ENCODE data around the gene SNPH. TPM values are rescaled to one million over a fixed set of nuclear protein-coding genes. Genes with fewer than 3 reads are reported as not detected.

SNPH gene
- total RNA-seq, 1 donor from 2014 or later, result 0.43 TPM

DNA sequence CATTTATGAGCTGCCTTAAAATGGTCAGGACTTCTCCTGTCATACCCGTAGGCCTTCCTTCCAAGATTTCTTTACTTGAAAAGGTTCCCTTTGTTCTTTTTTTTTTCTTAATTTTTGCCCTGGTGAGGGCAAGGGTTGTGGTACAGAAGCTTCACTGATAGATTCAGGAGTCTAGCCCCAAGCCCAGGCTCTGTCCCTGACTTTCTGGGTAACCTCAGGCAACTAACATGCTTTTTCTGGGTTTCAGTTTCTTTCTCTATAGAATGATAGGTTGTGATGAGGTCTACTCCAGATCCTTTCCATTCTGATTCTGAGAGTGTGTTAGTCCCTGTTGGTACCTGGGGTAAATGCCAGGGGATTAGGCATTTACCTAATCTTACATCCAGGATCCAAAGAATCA, 21.2 kb downstream of the SNPH start:
- Mint-ChIP-seq H3K36me3 (no peaks in the 10 kb centered on the region), H3K4me1 (peaks cover 8% of the 10 kb centered on the region), H3K9me3 (no peaks in the 10 kb centered on the region), H3K4me3 (no peak overlapping the region), H3K27me3 (ENCODE audit: insufficient read depth, low read depth) (no peaks in the 10 kb centered on the region), H3K27ac (no peak overlapping the region)
- no peak overlapping the region for H3K4me3 ChIP-seq
- H2AFZ ChIP-seq (replicated peaks), result no peak overlapping the region
- TF ChIP-seq CTCF (IDR thresholded peaks at IDR 0.05) (no peak), EZH2 (IDR thresholded peaks at IDR 0.05) (no peak), EZH2phosphoT487 (IDR thresholded peaks at IDR 0.05) (no peak)
- H3K9ac ChIP-seq, result no peak overlapping the region
- H4K20me1 ChIP-seq (ENCODE audit: low read depth), result no peaks in the 10 kb centered on the region
- DNase-seq (ENCODE audit: low spot score), result no peak
- H3F3A ChIP-seq (ENCODE audit: low read depth), result peaks cover 10% of the 10 kb centered on the region
- H3K9me3 ChIP-seq (ENCODE audit: low read depth), result no peaks in the 10 kb centered on the region
- H3K4me1 ChIP-seq, result peaks cover 35% of the 10 kb centered on the region
- H3K27ac ChIP-seq, result no peak overlapping the region
- no peaks in the 10 kb centered on the region for H3K36me3 ChIP-seq
- no peak overlapping the region for H3K4me2 ChIP-seq
- no peaks in the 10 kb centered on the region for H3K27me3 ChIP-seq
- H3K79me2 ChIP-seq (ENCODE audit: low read depth), result no peaks in the 10 kb centered on the region

DNA sequence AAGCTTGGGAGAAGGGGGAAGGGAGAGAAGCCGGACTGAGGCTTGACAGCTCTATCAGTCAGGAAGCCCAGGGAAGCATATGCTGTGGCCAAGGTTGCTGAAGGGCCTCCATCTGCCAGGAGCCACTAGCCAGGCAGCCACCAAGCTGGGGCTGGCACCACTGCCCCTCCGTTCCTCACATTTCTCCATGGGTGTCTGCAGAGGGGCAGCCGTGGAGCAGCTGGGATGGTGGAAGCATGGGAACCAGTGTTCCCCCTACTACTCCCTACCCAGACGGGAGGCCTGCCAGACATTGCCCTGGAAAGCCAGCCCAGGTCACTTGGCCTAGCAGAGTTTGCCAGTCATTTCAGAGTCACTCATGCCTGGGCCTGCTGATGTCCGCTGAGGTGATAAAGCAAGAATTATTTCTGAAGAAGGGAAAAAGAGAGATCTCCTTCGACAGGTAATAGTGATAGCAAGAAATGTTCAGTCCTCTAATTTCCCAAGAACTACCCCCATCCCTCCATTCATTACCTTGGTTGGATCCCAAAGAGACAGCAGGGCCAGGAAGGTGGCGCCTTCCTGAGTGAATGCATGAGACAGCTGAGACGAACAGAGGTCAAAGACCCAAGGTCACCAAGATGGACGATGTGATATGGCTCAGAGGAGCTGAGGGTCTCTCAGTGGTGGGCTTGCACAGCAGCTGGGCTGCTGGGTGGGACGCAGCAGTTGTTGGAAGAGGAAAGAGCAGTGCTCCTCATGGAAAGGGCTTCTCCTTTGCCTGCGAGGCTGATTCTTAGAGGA, 21.9 kb downstream of the SNPH start:
- H3F3A ChIP-seq (ENCODE audit: low read depth), result peaks cover 10% of the 10 kb centered on the region
- Mint-ChIP-seq H3K4me1 (peaks cover 12% of the 10 kb centered on the region), H3K36me3 (no peaks in the 10 kb centered on the region), H3K27me3 (ENCODE audit: insufficient read depth, low read depth) (no peaks in the 10 kb centered on the region), H3K4me3 (no peak overlapping the region), H3K9me3 (no peaks in the 10 kb centered on the region), H3K27ac (no peak overlapping the region)
- no peaks in the 10 kb centered on the region for H3K36me3 ChIP-seq
- TF ChIP-seq EZH2phosphoT487 (IDR thresholded peaks at IDR 0.05) (no peak), CTCF (IDR thresholded peaks at IDR 0.05) (no peak), EZH2 (IDR thresholded peaks at IDR 0.05) (no peak)
- H2AFZ ChIP-seq (replicated peaks), result no peak overlapping the region
- H3K4me3 ChIP-seq, result no peak overlapping the region
- H3K4me1 ChIP-seq, result peaks cover 32% of the 10 kb centered on the region
- DNase-seq (ENCODE audit: low spot score), result no peak
- H3K79me2 ChIP-seq (ENCODE audit: low read depth), result no peaks in the 10 kb centered on the region
- H3K27ac ChIP-seq, result no peak overlapping the region
- no peak overlapping the region for H3K4me2 ChIP-seq
- H3K9me3 ChIP-seq (ENCODE audit: low read depth), result no peaks in the 10 kb centered on the region
- no peaks in the 10 kb centered on the region for H4K20me1 ChIP-seq (ENCODE audit: low read depth)
- no peak overlapping the region for H3K9ac ChIP-seq
- H3K27me3 ChIP-seq, result no peaks in the 10 kb centered on the region

DNA sequence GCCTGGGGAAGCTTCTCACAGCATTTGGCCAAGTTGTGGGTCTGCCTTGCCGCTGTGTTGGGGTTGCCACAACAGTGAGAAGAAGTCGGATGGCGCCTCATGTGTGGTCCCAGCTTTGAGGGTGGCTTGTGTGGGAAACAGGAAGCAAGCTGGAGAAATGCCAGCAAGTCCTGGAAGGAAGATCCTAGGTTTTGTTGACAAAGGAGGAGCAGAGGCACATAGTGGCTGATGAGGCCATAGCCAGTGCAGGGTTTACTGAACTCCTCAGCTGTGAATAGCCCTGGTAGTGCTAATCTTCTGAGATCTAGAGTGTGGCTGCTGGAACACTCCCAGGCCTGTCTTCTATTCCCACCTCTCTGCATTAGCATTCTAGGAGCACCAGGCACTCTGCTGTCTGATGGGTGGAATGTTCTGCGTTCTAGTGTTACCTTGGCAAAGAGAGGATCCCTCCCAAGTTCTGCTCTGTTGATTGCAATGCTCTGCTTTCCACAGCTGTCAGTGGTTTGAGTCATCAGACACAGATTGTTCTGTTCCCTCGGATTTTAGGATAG, 25.2 kb downstream of the SNPH start:
- H3K4me3 ChIP-seq, result no peak overlapping the region
- H3K4me1 ChIP-seq, result peaks cover 10% of the 10 kb centered on the region
- Mint-ChIP-seq H3K36me3 (no peaks in the 10 kb centered on the region), H3K27ac (no peak overlapping the region), H3K27me3 (ENCODE audit: insufficient read depth, low read depth) (no peaks in the 10 kb centered on the region), H3K4me3 (no peak overlapping the region), H3K9me3 (no peaks in the 10 kb centered on the region), H3K4me1 (peaks cover 8% of the 10 kb centered on the region)
- H3K36me3 ChIP-seq, result no peaks in the 10 kb centered on the region
- H3F3A ChIP-seq (ENCODE audit: low read depth), result no peaks in the 10 kb centered on the region
- no peak overlapping the region for H3K4me2 ChIP-seq
- no peaks in the 10 kb centered on the region for H3K9me3 ChIP-seq (ENCODE audit: low read depth)
- H3K9ac ChIP-seq, result no peak overlapping the region
- H3K79me2 ChIP-seq (ENCODE audit: low read depth), result no peaks in the 10 kb centered on the region
- H2AFZ ChIP-seq (replicated peaks), result no peak overlapping the region
- no peak overlapping the region for H3K27ac ChIP-seq
- no peak for TF ChIP-seq CTCF (IDR thresholded peaks at IDR 0.05)
- TF ChIP-seq EZH2 (IDR thresholded peaks at IDR 0.05), result no peak
- TF ChIP-seq EZH2phosphoT487 (IDR thresholded peaks at IDR 0.05), result no peak
- H3K27me3 ChIP-seq, result no peaks in the 10 kb centered on the region
- no peak for DNase-seq (ENCODE audit: low spot score)
- H4K20me1 ChIP-seq (ENCODE audit: low read depth), result no peaks in the 10 kb centered on the region

Measured in neural progenitor cell (in vitro differentiated cells).